Mononuclear cell (primary cell): ENCODE results near the gene IL5RA. TPM values are rescaled to one million over a fixed set of nuclear protein-coding genes. Genes with fewer than 3 reads are reported as not detected.

Experiments used
- H3K27me3 ChIP-seq: 2 replicates; pipeline ENCODE4 v1.6.0; 2011; ENCODE audit warnings: low read length, control low read depth; ENCODE audit not compliant: insufficient read depth
- H3K4me1 ChIP-seq: 2 replicates; pipeline ENCODE4 v1.5.1; 2011; ENCODE audit warnings: mild to moderate bottlenecking, low read length, control low read depth; ENCODE audit not compliant: insufficient read depth
- H3K4me3 ChIP-seq: 2 replicates; pipeline ENCODE4 v1.5.1; 2011; ENCODE audit warnings: mild to moderate bottlenecking, low read length, moderate library complexity
- H3K9me3 ChIP-seq: 2 replicates; pipeline ENCODE4 v1.5.1; 2011; ENCODE audit warnings: low read depth, mild to moderate bottlenecking, control low read depth, low read length
- total RNA-seq: library from RNA; depleted of rRNA; stranded (reverse); fragments of >200 nt; gene quantifications from one replicate; pipeline ENCODE4 v1.2.3, GENCODE V29; 2012

Gene IL5RA
- total RNA-seq, 1 donor = 4.4 TPM

GRCh38 chr3:3119393-3119851, 9.2 kb upstream of the IL5RA start:
- Histone ChIP-seq H3K4me3 (no peak overlapping the region), H3K4me1 (no peaks in the 10 kb centered on the region), H3K9me3 (no peaks in the 10 kb centered on the region), H3K27me3 (no peaks in the 10 kb centered on the region)

GRCh38 chr3:3117651-3118050, 7.5 kb upstream of the IL5RA start:
- Histone ChIP-seq H3K27me3 (no peaks in the 10 kb centered on the region), H3K4me3 (no peak overlapping the region), H3K9me3 (no peaks in the 10 kb centered on the region), H3K4me1 (no peaks in the 10 kb centered on the region)

GRCh38 chr3:3113042-3113709, 3.0 kb upstream of the IL5RA start:
- Histone ChIP-seq H3K27me3 (no peaks in the 10 kb centered on the region), H3K4me3 (no peak overlapping the region), H3K9me3 (no peaks in the 10 kb centered on the region), H3K4me1 (peaks cover 6% of the 10 kb centered on the region)

DNA sequence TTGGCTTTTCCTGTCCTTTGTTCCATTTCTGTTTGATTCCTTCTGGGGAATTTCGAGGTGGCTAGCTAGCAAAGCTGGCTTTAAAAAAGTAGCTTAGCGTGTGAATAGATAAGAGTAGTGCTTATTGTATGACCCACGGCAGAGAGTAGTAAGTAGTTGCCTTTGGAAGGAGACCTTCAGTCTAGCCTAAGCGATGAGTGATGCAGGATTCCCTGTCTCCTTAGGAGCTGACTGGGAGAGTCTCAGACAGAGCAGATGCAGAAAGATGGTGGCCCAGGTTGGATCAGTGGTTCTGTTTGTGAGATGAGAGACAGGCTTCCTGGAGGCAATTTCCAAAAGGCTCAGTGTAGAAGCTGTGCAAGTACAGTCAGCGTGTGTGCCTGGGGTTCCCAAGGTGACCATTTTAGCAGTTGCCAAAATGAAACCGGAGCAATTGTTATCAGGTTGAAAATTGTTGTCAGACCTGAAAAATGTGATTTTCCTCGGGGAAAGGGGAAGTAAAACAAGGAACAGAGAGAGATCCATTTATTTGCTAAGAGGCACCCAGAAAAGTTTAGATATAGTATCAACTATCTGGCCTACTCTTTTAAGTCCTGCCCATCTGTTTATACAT, 681 bp upstream of the IL5RA start:
- no peaks in the 10 kb centered on the region for H3K27me3 ChIP-seq
- no peak overlapping the region for H3K4me3 ChIP-seq
- peaks cover 6% of the 10 kb centered on the region for H3K4me1 ChIP-seq
- no peaks in the 10 kb centered on the region for H3K9me3 ChIP-seq

DNA sequence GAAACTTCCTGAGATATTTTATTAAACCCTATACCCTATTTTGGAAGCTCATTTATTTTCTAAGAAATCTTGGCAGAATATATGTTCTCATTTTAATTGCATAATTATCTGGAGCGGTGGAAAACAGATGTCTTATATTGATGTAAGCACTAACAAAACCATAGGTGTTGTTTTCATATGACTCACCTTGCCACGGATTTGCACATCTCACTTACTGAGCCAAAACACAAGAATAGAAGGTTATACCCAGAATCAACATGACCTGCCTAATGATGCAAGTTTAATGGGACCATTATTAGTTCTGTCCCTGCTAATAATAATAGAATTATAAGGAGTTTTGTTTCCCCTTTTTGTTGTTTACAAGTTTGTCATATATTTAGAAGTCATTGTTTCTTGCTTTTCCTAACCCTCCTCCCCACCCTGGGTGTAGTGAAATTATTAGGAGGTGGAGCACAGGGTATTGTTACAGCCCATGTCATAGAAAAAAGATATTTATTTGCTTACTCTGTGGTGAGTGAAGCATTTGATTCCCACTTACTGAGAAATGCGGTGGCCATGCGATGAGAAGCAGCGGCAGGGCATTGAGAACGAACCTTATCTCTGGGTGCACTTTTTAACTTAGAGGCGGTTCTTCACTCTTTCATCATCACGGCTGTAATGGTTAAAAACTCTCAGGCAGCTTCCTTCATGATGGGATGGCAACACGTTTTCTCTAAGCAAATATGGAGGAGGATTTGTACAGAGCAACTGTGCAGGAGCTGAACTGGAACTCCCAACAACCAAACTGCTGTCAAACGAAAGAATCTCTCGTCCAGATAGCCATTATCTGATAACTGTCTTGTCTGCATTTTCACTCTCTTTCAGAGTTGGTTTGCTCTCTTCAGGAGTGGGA, 521 bp downstream of the IL5RA start:
- Histone ChIP-seq H3K27me3 (no peaks in the 10 kb centered on the region), H3K4me3 (peak overlapping the region; percentile 15), H3K9me3 (no peaks in the 10 kb centered on the region)

GRCh38 chr3:3107858-3108257, 2.3 kb downstream of the IL5RA start:
- Histone ChIP-seq H3K27me3 (no peaks in the 10 kb centered on the region), H3K4me3 (no peak overlapping the region), H3K9me3 (no peaks in the 10 kb centered on the region), H3K4me1 (peaks cover 6% of the 10 kb centered on the region)

More for the DNA sequence above, 521 bp downstream of the IL5RA start:
- H3K4me1 ChIP-seq = peaks cover 6% of the 10 kb centered on the region

GRCh38 chr3:3107181-3107580, 3.0 kb downstream of the IL5RA start:
- no peak overlapping the region for H3K4me3 ChIP-seq
- no peaks in the 10 kb centered on the region for H3K9me3 ChIP-seq
- H3K4me1 ChIP-seq = peaks cover 6% of the 10 kb centered on the region
- H3K27me3 ChIP-seq = no peaks in the 10 kb centered on the region

- H3K9me3 ChIP-seq = no peaks in the 10 kb centered on the region
- peaks cover 5% of the 10 kb centered on the region for H3K4me1 ChIP-seq
- H3K4me3 ChIP-seq = no peak overlapping the region
- H3K27me3 ChIP-seq = no peaks in the 10 kb centered on the region
Observed at GRCh38 chr3:3105815-3106214, 4.4 kb downstream of the IL5RA start.

- H3K9me3 ChIP-seq = no peaks in the 10 kb centered on the region
- no peaks in the 10 kb centered on the region for H3K27me3 ChIP-seq
- H3K4me1 ChIP-seq = no peaks in the 10 kb centered on the region
- H3K4me3 ChIP-seq = no peak overlapping the region
Observed at GRCh38 chr3:3105246-3105645, 4.9 kb downstream of the IL5RA start.

- Histone ChIP-seq H3K4me3 (no peak overlapping the region), H3K4me1 (no peaks in the 10 kb centered on the region), H3K9me3 (no peaks in the 10 kb centered on the region), H3K27me3 (no peaks in the 10 kb centered on the region)
Observed at GRCh38 chr3:3102751-3103150, 7.4 kb downstream of the IL5RA start.

- H3K27me3 ChIP-seq = no peaks in the 10 kb centered on the region
- no peaks in the 10 kb centered on the region for H3K4me1 ChIP-seq
- no peak overlapping the region for H3K4me3 ChIP-seq
- H3K9me3 ChIP-seq = no peaks in the 10 kb centered on the region
Observed at GRCh38 chr3:3101660-3102458, 8.3 kb downstream of the IL5RA start.

DNA sequence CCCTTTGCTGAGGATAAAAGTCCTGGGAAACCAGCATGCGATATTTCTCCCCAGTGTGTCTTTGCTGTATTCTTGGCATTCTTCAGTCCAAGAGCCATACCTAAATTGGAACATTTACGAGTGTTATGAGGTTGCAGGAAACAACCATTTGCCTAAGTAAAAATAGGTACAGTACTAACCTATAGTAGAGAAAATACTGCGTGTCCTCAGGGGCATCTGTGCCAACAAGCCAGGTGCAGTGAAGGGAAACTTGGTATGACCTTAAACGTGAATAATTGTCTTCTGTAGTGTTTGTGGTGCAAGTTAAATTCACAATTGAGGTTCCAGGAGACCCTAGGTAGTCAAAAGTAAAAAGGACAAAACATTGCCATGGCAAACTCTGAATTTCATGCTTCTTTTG, 12.2 kb downstream of the IL5RA start:
- Histone ChIP-seq H3K9me3 (no peaks in the 10 kb centered on the region), H3K27me3 (peaks cover 3% of the 10 kb centered on the region), H3K4me1 (no peaks in the 10 kb centered on the region), H3K4me3 (no peak overlapping the region)

DNA sequence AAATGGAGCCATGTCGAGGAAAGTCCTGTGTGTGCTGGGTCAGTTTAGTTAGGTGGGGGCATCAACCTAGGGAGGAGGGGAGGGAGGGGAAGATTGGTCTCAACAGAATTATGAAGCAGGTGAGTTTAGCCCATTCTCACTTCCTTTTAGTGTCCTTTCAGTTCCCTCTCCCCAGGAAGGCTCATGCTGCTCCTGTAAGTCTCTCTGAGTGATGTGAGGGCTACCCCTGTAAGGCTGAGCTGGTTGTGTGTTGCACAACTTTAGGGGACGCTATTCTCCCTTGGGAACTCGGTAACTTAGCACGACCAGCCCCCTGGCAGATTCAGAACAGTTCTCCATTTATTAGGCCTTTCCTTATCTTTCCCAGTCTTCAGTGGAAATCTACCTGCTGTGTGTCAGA, 21.2 kb downstream of the IL5RA start:
- Histone ChIP-seq H3K27me3 (peaks cover 3% of the 10 kb centered on the region), H3K4me3 (no peak overlapping the region), H3K4me1 (peaks cover 8% of the 10 kb centered on the region), H3K9me3 (no peaks in the 10 kb centered on the region)

DNA sequence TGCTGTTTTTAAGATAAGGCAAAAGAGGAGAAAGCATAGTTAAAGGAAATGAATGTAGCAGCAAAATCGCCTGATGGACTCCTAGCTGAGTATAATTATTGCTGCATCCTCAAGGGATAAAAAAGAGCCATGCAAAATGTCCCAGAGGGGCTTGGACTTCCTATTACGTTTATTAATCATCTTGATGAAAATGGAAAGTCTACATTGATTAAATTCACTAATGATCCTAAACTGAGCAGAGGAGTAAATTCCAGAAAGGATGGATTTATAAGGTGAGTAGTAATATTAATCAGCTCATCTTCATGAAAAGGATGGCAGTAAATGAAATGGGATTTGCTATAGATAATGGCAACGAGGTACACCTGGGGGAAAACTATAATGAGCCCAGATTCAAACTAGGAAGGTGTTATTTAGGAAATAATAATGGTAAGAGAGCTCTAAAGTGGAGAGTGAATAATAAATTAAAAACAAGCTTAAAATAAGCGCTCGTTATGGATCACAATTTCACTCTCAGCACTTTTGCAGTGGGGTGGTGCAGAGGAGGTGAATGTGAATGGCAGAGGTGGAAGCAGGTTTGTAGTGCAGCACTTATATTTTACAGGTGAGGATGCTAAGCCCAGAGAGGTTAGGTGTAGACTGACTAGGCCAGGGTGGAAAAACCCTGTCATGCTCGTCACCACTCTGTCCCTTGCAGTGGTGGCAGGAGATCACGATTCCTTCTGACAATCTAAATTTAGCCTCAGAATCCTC, 22.3 kb downstream of the IL5RA start:
- Histone ChIP-seq H3K4me3 (no peak overlapping the region), H3K27me3 (no peaks in the 10 kb centered on the region), H3K9me3 (no peaks in the 10 kb centered on the region), H3K4me1 (peaks cover 8% of the 10 kb centered on the region)
